CD4-positive, alpha-beta T cell treated with Interleukin-4 for 4 hours (primary cell): ENCODE measurements around the gene B9D1.

Experiments
- DNase-seq: peaks from one replicate; pipeline ENCODE4 v3.0.0-alpha.2; 2020

The B9D1 gene

GRCh38 chr17:19375732-19376131, 13.2 kb upstream of the B9D1 start:
- no peak for DNase-seq

- no peak for DNase-seq
Observed at GRCh38 chr17:19374136-19374535, 11.6 kb upstream of the B9D1 start.

GRCh38 chr17:19372866-19373504, 10.5 kb upstream of the B9D1 start:
- no peak for DNase-seq

- no peak for DNase-seq
Observed at GRCh38 chr17:19372439-19372838, 9.9 kb upstream of the B9D1 start.

GRCh38 chr17:19372011-19372370, 9.5 kb upstream of the B9D1 start:
- DNase-seq, result no peak

GRCh38 chr17:19371259-19372010, 8.9 kb upstream of the B9D1 start:
- DNase-seq, result peak; percentile 18

- peak; percentile 23 for DNase-seq
Observed at GRCh38 chr17:19370493-19370960, 8.0 kb upstream of the B9D1 start.

- DNase-seq, result peak; percentile 55
Observed at GRCh38 chr17:19369846-19370492, 7.4 kb upstream of the B9D1 start.

GRCh38 chr17:19369107-19369778, 6.7 kb upstream of the B9D1 start:
- no peak for DNase-seq

GRCh38 chr17:19368229-19368628, 5.7 kb upstream of the B9D1 start:
- no peak for DNase-seq

- no peak for DNase-seq
Observed at GRCh38 chr17:19366637-19366972, 4.1 kb upstream of the B9D1 start.

- DNase-seq, result no peak
Observed at GRCh38 chr17:19365833-19366636, 3.5 kb upstream of the B9D1 start.

- DNase-seq, result no peak
Observed at GRCh38 chr17:19365499-19365817, 2.9 kb upstream of the B9D1 start.

- DNase-seq, result no peak
Observed at GRCh38 chr17:19364699-19365498, 2.4 kb upstream of the B9D1 start.

GRCh38 chr17:19363460-19364035, 1.0 kb upstream of the B9D1 start:
- no peak for DNase-seq

- no peak for DNase-seq
Observed at GRCh38 chr17:19363114-19363438, 553 bp upstream of the B9D1 start.

- DNase-seq, result no peak
Observed at GRCh38 chr17:19361944-19362276, 613 bp downstream of the B9D1 start.

GRCh38 chr17:19361326-19361725, 1.2 kb downstream of the B9D1 start:
- DNase-seq, result no peak

- DNase-seq, result no peak
Observed at GRCh38 chr17:19360772-19361171, 1.8 kb downstream of the B9D1 start.

- DNase-seq, result no peak
Observed at GRCh38 chr17:19359856-19360255, 2.7 kb downstream of the B9D1 start.

GRCh38 chr17:19359151-19359550, 3.4 kb downstream of the B9D1 start:
- DNase-seq, result no peak

- no peak for DNase-seq
Observed at GRCh38 chr17:19357761-19358160, 4.8 kb downstream of the B9D1 start.
